Brain microvascular endothelial cell (primary cell): Measurements from ENCODE around the gene TMC7.

Experiments used
- DNase-seq: peaks from one replicate; pipeline ENCODE4 v3.0.0-alpha.2; 2020
- H3K27ac ChIP-seq: fragments of 250-450 bp; sonication (Bioruptor Pico); 2 replicates; pipeline ENCODE4 v1.5.1; 2020; ENCODE audit warnings: mild to moderate bottlenecking, moderate library complexity
- H3K27me3 ChIP-seq: fragments of 250-450 bp; sonication (Bioruptor Pico); replicated peaks from 2 replicates; pipeline ENCODE4 v1.5.1; 2020; ENCODE audit warnings: mild to moderate bottlenecking
- H3K36me3 ChIP-seq: fragments of 250-450 bp; sonication (Bioruptor Pico); replicated peaks from 2 replicates; pipeline ENCODE4 v1.5.1; 2020; ENCODE audit warnings: mild to moderate bottlenecking
- H3K4me3 ChIP-seq: 2 replicates; pipeline ENCODE4 v1.5.1; 2011; ENCODE audit warnings: low read depth, mild to moderate bottlenecking, control low read depth, low read length, moderate library complexity
- in situ Hi-C: cut with HindIII; loops from 2 replicates; pipeline ENCODE4 v1.10.0; 2017; ENCODE audit warnings: low sequenced_read_pairs, low pct_ligation_motif_present
- TF ChIP-seq, protein P1 (sequence below): IDR thresholded peaks from 2 replicates; pipeline ENCODE4 v1.5.1; 2011; ENCODE audit warnings: low read depth, mild to moderate bottlenecking, moderate library complexity, low read length, control low read depth, inconsistent platforms; ENCODE audit errors: missing control alignments

The TMC7 gene

DNA sequence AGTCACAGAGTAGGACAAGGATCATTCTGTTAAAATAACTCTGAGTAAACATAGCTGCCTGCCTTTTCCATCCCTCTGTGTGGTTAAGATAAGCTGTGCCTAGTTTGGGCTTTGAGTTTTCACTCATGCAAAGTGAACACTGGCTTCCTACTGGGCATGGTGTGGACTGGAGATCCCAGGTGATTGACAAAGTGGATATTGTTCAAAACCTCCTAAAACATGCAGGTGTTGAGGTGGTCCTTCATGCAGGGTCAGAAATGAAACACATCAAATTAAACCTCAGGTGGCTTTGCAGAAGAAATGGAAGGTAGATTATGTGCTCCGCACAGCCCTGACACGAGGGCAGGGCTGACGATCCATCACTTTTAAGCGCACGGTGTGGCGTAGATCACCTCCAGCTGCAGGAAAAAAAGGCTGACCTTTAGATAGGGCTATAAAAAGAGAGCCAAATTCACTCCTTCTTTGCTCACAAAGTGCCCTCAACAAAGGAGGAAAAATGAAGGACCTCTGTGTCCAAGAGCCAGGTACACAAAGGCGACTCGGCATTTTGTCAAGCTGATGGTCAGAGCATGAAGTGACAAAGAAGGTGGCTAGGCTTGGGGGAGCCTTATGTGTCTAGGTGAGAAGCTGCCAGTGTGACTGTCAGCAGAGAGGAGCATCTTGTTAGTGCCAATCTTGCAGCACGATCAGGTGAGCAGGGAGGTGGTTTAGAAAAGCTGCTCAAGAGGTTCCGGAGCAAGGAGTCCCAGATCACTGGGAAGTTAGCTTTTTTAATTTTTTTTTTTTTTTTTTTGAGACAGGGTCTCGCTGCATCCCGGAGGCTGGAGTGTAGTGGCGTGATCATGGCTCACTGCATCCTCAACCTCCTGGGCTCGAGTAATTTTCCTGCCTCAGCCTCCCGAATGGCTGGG, 110.2 kb downstream of the TMC7 start:
- in situ Hi-C loops = no loop called here
- Histone ChIP-seq H3K4me3 (no peak overlapping the region), H3K27ac (no peak overlapping the region), H3K27me3 (no peaks in the 10 kb centered on the region), H3K36me3 (no peaks in the 10 kb centered on the region)
- TF ChIP-seq, protein P1, sequence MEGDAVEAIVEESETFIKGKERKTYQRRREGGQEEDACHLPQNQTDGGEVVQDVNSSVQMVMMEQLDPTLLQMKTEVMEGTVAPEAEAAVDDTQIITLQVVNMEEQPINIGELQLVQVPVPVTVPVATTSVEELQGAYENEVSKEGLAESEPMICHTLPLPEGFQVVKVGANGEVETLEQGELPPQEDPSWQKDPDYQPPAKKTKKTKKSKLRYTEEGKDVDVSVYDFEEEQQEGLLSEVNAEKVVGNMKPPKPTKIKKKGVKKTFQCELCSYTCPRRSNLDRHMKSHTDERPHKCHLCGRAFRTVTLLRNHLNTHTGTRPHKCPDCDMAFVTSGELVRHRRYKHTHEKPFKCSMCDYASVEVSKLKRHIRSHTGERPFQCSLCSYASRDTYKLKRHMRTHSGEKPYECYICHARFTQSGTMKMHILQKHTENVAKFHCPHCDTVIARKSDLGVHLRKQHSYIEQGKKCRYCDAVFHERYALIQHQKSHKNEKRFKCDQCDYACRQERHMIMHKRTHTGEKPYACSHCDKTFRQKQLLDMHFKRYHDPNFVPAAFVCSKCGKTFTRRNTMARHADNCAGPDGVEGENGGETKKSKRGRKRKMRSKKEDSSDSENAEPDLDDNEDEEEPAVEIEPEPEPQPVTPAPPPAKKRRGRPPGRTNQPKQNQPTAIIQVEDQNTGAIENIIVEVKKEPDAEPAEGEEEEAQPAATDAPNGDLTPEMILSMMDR = no peak
- DNase-seq = no peak

DNA sequence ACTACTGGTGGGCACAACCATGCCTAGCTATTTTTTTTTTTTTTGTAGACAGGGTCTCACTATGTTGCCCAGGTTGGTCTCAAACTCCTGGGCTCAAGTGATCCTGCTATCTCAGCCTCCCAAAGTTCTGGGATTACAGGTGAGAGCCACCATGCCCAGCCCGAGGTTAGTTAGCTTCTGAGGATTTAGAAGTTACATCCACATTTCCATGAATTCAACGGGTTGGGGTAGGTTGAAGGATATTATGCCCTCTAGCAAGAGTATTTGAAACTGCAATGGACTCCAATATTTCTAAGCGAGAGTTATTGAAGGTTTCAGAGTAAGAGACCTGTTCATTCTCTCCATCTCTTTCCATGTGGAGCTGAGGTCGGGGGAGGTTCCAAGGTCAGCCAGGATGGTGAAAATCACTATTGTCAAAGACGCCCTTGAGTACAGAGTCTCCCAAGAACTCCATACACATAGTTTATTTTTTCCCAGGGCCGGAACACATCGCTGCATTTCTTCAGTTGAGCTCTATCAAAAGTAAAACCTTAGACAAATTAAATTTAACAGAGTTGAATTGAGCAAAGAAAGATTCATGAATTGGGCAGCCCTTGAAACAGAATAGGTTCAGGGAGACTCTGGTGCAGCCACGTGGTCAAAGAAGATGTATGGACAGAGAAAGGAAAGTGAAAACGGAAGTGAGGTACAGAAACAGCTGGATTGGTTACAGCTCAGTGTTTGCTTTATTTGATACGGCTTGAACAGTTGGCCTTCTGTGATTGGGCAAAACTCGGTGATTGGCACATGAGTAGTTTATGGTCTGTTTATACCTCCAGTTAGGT, 111.0 kb downstream of the TMC7 start:
- Histone ChIP-seq H3K36me3 (no peaks in the 10 kb centered on the region), H3K4me3 (no peak overlapping the region), H3K27me3 (no peaks in the 10 kb centered on the region), H3K27ac (no peak overlapping the region)
- in situ Hi-C loops = no loop called here
- DNase-seq = no peak
- TF ChIP-seq, protein P1 = no peak

DNA sequence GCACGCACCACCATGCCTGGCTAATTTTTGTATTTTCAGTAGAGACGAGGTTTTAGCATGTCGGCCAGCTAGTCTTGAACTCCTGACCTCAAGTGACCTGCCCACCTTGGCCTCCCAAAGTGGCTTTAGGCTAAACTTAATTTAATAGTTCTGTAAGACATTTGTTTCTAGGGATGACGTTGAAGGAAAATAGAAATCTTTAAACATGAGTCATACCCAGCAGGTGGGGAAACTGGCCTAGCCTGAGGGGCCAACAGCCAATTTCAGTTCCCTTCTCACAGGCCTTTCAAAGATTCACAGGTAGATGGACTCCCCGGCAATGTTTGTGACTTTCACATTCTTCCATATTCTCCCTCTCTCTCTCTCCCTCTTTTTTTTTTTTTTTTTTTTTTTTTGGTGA, 111.9 kb downstream of the TMC7 start:
- no peak for DNase-seq

DNA sequence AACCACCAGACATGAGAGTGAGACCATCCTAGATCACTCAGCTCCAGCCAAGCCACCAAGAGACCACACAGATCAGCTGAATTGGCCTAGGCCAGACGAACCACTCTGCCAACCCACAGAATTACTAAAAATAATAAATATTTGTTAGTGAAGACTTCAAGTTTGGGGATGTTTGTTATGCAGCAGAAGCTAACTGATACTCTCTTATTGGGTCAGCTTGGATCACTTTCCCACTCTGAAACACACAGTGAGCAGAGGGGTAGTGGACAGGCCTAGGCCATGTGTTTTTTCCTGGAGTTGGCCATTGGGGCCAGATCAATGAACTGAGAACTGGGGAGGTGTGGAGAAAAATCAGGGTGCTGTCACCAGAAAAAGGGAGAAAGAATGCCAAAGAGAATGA, 114.4 kb downstream of the TMC7 start:
- in situ Hi-C loops = no loop called here
- no peaks in the 10 kb centered on the region for H3K27me3 ChIP-seq
- H3K4me3 ChIP-seq = no peak overlapping the region
- TF ChIP-seq, protein P1 = no peak
- no peak overlapping the region for H3K27ac ChIP-seq
- no peak for DNase-seq
- H3K36me3 ChIP-seq = no peaks in the 10 kb centered on the region

More for the DNA sequence above, 111.9 kb downstream of the TMC7 start:
- in situ Hi-C loops = no loop called here
- Histone ChIP-seq H3K4me3 (no peak overlapping the region), H3K36me3 (no peaks in the 10 kb centered on the region), H3K27ac (no peak overlapping the region), H3K27me3 (no peaks in the 10 kb centered on the region)
- TF ChIP-seq, protein P1 = no peak

DNA sequence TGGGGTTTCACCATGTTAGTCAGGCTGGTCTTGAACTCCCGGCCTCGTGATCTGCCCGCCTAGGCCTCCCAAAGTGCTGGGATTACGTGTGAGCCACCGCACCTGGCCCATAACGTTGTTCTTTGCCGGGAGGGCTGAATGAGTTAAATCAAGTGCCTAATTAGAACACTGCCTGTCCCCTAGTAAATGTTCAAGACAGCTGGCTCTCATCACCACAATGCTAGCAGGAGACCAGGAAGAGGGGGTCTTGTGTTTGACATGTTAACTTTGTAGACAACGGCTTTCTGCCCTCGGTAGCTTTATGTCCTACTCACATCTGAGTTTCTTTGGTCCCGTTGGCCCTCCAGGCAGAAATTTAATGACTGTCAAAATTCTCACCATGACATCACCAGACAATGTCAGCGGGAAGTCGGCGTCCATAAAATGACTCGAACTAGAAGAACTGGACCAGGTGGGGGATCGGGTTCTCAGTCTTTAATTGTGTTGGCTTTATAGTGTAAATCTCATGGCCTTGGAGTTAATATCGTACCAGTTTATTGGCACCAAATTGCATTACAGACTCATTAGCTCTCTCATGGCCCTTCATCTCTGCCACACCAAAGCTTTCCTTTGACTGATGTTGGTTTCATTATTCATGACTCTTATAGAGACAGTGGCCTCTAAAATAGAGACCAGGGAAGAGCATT, 118.6 kb downstream of the TMC7 start:
- TF ChIP-seq, protein P1 = no peak
- in situ Hi-C loops = no loop called here
- Histone ChIP-seq H3K27me3 (no peaks in the 10 kb centered on the region), H3K36me3 (no peaks in the 10 kb centered on the region), H3K4me3 (no peak overlapping the region), H3K27ac (no peak overlapping the region)
- no peak for DNase-seq
